Iris pigment epithelial cell (primary cell): ENCODE measurements around the gene CD177.
"Not testable (repeated sequence)": the region's sequence is repeated elsewhere in the genome, so short reads cannot be mapped to it uniquely, and the experiment has no call there.

Experiments used
- DNase-seq: peaks from one replicate; pipeline ENCODE4 v3.0.0-alpha.2; 2011; ENCODE audit warnings: low read depth

CD177 gene

GRCh38 chr19:43380771-43381386, 27.4 kb downstream of the CD177 start:
- no peak for DNase-seq

GRCh38 chr19:43382586-43383216, 29.2 kb downstream of the CD177 start:
- DNase-seq = not testable (repeated sequence)

DNA sequence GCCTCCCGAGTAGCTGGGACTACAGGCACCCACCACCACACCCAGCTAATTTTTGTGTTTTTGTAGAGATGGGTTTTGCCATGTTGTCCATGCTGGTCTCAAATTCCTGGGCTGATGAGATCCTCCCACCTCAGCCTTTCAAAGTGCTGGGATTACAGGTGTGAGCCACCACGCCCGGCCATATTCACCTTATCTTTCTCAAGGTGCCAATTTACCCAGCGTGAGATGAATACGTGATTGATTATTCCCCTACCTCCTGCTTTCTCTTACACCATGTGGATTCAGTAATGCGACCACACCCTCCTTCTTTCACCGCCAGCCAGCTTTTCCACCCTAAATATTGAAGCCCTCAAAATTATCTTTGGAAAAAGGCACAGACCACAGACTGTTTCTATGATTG, 29.8 kb downstream of the CD177 start:
- not testable (repeated sequence) for DNase-seq

DNA sequence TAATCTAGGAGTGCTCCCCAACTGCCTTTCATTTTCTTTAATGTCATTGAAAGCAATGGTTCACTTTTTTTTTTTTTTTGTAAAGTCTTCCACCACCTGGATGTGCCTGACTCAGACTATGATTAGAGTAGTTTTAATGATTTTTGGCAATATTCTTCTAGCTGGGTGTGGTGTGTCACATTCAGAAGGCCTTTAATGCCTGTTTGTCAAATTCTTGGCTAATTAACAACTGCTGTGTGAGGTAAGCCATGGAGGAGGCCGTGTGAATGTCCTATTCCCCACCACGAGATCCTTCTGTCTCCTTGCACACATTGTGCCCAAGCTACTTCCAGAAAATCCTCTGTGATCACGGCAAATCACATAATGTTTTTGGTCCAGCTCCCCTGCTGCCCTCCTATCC, 30.3 kb downstream of the CD177 start:
- not testable (repeated sequence) for DNase-seq

DNA sequence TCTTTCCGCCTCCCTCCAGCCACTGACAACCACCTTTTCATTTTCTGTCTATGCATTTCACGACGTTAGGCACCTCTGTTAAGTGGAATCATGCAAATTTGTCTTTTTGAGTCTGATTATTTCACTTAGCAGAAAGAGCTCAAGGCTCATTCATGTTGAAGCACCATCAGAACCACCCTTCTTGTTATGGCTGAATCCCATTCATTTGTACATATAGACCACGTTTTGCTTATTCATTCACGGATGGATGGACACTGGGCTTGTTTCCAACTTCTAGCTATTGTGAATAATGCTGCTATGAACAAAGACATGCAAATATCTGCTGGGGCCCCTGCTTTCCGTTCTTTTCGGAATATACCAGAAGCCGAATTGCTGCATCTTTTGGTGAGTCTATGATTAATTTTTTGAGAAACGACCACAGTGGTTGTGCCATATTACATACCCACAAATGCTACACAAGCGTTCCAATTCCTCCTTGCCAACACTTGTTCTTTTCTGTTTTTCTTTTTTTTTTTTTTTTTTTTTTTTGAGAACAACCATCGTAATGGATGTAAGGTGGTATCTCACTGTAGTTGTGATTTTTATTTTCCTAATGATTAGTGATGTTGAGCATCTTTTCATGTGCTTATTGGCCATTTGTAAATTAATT, 37.5 kb downstream of the CD177 start:
- DNase-seq = peak; percentile 22

DNA sequence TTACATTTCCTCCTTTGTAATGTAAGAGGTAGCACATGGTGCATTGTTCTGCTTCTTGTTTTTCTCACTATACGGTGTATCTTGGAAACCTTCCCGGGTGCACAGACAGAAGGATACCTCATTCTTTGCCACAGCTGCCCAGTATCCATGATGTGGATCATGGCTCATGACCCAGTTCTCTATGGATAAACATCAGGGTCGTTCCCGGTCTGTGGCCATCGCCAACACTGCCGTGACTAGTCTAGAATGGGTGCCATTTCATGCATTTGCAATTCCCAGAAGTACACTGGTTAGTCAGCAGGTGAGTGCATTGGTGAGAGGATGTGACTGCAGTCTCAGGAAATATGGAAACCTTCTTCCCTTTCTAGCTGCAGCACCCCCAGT, 38.1 kb downstream of the CD177 start:
- DNase-seq = not testable (repeated sequence)

GRCh38 chr19:43393501-43393900, 40.0 kb downstream of the CD177 start:
- DNase-seq = not testable (repeated sequence)

GRCh38 chr19:43395561-43395960, 42.1 kb downstream of the CD177 start:
- DNase-seq = no peak

GRCh38 chr19:43406297-43406696, 52.8 kb downstream of the CD177 start:
- no peak for DNase-seq

GRCh38 chr19:43407416-43408005, 54.0 kb downstream of the CD177 start:
- DNase-seq = no peak

DNA sequence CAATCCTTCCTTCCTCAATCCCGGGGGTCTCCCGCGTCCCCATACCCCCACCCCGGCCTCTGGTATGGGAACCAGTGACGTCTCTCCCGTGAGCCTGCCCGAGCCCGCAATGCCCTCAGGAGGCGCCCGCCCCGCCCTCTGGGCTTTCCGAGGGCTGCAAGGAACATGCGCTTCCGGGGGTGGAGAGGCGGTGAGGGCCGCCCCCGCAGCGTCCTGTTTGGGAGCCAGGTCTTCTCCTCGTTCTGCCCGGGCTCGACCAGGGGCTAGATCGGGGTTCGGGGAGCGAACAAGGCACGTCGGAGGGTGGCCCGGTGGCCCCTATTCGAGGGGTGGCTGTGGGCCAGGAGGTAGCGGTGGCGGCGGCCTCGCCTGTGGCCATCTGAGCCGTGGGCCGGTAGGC, 54.6 kb downstream of the CD177 start:
- no peak for DNase-seq

- DNase-seq = no peak
Observed at GRCh38 chr19:43409415-43409814, 55.9 kb downstream of the CD177 start.

- DNase-seq = no peak
Observed at GRCh38 chr19:43412441-43412840, 59.0 kb downstream of the CD177 start.
